NCI-H1105 treated with DMSO at 0.1 percent for 48 hours (cell line): ENCODE results near the gene ATP2C2.

Experiments
- DNase-seq: peaks from one replicate; lab custom pipeline; 2025; lab: John Stamatoyannopoulos, UW

ATP2C2 gene

GRCh38 chr16:84497418-84498222, 129.3 kb downstream of the ATP2C2 start:
- no peak for DNase-seq

- DNase-seq, result no peak
Observed at GRCh38 chr16:84498223-84498610, 129.9 kb downstream of the ATP2C2 start.

- DNase-seq, result no peak
Observed at GRCh38 chr16:84498859-84499620, 130.7 kb downstream of the ATP2C2 start.

- DNase-seq, result no peak
Observed at GRCh38 chr16:84499638-84500037, 131.3 kb downstream of the ATP2C2 start.

GRCh38 chr16:84500531-84500930, 132.2 kb downstream of the ATP2C2 start:
- DNase-seq, result no peak

- no peak for DNase-seq
Observed at GRCh38 chr16:84501077-84501735, 132.9 kb downstream of the ATP2C2 start.

GRCh38 chr16:84502075-84502474, 133.7 kb downstream of the ATP2C2 start:
- no peak for DNase-seq

- no peak for DNase-seq
Observed at GRCh38 chr16:84502581-84502980, 134.2 kb downstream of the ATP2C2 start.

- DNase-seq, result no peak
Observed at GRCh38 chr16:84503751-84504395, 135.5 kb downstream of the ATP2C2 start.

- no peak for DNase-seq
Observed at GRCh38 chr16:84504420-84505248, 136.3 kb downstream of the ATP2C2 start, which contains the start of gene MEAK7. MEAK7 (minus strand) TSS chr16:84504659; CDS start chr16:84498086, 6,573 bp downstream.

- no peak for DNase-seq
Observed at GRCh38 chr16:84505249-84506187, 137.2 kb downstream of the ATP2C2 start.

- no peak for DNase-seq
Observed at GRCh38 chr16:84507011-84507982, 139.0 kb downstream of the ATP2C2 start.

GRCh38 chr16:84508502-84508901, 140.2 kb downstream of the ATP2C2 start:
- no peak for DNase-seq

- no peak for DNase-seq
Observed at GRCh38 chr16:84509032-84509950, 141.0 kb downstream of the ATP2C2 start.

- DNase-seq, result peak; percentile 63
Observed at GRCh38 chr16:84511180-84511800, 143.0 kb downstream of the ATP2C2 start.

- DNase-seq, result no peak
Observed at GRCh38 chr16:84511831-84512230, 143.5 kb downstream of the ATP2C2 start.

GRCh38 chr16:84513123-84513522, 144.8 kb downstream of the ATP2C2 start:
- DNase-seq, result no peak
